Stimulated activated CD8-positive, alpha-beta memory T cell treated with anti-CD3 and anti-CD28 coated beads, Interleukin-4, amount 100 ng/mL, for 24 hours (primary cell): ENCODE results near the gene CSNK1G3.
"Not testable (repeated sequence)": the region's sequence is repeated elsewhere in the genome, so short reads cannot be mapped to it uniquely, and the experiment has no call there.

Experiments used
- DNase-seq: peaks from one replicate; pipeline ENCODE4 v3.0.0-alpha.2; 2020; ENCODE audit warnings: low read depth

Gene CSNK1G3

GRCh38 chr5:123559434-123559775, 47.4 kb downstream of the CSNK1G3 start:
- no peak for DNase-seq

- DNase-seq, result no peak
Measured at GRCh38 chr5:123561230-123561629, 49.3 kb downstream of the CSNK1G3 start.

GRCh38 chr5:123571927-123572326, 60.0 kb downstream of the CSNK1G3 start:
- DNase-seq, result no peak

DNA sequence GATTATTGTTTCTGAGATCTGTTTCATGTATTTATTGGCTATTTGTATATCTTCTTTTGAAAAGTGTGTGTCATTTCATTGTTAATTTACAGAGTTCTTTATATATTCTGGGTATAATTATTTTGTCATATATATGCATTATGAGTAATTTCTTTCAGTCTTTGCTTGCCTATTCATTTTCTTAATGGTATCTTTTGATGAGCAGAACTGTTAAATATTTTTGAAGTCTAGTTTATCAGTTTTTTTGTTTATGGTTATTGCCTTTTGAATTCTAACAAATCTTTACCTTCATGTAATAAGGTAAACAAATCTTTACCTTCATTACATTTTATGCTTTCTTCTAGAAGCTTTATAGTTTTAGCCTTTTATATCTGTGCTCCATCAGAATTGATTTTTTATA, 66.4 kb downstream of the CSNK1G3 start:
- no peak for DNase-seq

- no peak for DNase-seq
Measured at GRCh38 chr5:123579410-123579809, 67.4 kb downstream of the CSNK1G3 start.

DNA sequence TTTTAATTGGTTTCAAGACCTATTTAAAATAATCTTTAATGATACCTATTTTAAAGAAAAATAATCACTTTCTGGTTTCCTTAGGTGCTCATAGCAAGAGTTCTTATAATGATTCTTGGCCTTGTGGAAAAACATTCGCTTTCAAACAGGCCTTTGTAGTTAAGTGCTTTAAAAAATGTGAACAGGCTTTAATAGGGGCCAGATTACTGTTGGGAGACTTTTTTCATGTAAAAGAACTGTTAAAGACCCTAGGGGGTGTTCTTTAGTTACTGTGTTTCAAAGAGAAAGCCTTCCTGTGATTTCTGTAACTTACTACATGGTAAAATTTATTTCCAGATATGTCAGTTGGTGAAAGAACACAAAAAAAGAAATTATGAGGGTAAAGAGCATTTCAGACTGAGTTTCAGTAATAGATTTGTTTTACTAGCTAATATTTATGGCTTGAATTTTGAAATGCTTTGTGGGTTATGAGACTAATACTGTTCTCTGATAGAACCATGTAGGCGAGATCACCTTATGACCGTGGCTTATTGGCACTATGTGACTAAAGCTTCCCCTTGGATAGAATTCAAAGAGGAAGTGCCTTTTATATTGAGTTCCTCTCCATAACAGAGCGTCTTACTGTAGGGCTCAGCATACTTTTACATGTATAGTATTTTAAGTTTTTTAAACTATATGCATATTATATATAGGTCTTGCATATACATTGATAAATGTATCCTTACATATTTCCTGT, 70.7 kb downstream of the CSNK1G3 start:
- DNase-seq, result no peak

- DNase-seq, result no peak
Measured at GRCh38 chr5:123585871-123586270, 73.9 kb downstream of the CSNK1G3 start.

DNA sequence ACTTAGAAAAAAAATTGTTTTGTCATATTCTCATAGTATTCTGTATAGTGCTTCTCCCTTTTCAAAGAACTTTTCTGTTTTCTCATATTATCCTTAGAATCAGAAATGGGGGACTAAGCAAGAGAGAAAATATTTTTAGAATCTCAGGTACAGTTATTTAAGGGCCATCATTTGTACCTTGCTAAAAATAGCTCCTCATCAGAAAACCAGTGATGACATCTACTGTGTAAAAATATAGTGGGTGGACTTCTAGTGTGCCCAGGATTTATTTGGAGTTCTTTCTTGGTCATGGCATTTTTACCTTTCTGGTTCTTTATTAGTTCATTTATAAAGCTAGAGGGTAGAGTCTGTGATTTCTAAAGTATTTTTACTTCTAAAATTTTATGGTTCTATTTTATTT, 82.5 kb downstream of the CSNK1G3 start:
- DNase-seq, result no peak

DNA sequence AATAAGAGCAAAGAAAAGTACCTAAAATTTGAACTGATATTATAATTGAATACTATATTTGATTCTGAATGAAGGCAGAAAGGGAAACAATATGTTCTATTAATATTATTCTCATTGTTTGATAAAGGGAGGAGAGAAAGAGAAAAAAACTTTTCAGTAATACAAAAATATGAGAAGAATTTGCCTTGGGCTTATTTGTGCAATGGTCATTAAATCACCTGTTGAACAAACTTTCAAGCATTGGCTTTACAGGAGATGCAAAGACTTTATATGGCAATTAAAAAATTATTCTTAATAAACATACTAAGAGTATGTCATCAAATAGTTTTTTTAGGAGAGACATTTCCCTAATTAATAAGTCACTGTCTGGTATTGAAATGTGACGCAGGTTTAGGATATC, 85.0 kb downstream of the CSNK1G3 start:
- DNase-seq, result no peak

- DNase-seq, result no peak
Measured at GRCh38 chr5:123598028-123598689, 86.2 kb downstream of the CSNK1G3 start.

- DNase-seq, result no peak
Measured at GRCh38 chr5:123599171-123599570, 87.2 kb downstream of the CSNK1G3 start.

DNA sequence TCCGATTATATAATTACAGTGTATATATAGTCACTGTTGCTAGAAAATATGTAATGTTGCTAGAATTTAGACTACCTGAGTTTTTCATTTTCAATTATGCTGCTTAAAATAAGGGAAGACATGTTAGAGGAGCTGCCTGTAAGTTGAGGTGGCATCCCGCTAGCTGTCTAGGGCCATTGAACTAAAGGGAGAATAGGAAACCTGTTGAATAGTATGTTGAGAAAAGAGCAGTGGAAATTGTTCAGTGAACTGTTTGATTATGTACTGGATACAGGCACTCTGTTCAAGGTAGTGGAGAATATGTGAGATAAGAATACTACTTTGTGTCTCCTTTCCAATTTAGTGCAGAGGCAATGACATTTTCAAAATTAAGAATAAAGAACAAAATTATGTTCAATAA, 89.6 kb downstream of the CSNK1G3 start:
- DNase-seq, result no peak

- no peak for DNase-seq
Measured at GRCh38 chr5:123605822-123606221, 93.8 kb downstream of the CSNK1G3 start.

- no peak for DNase-seq
Measured at GRCh38 chr5:123610209-123610608, 98.2 kb downstream of the CSNK1G3 start.

- DNase-seq, result no peak
Measured at GRCh38 chr5:123610665-123611405, 98.9 kb downstream of the CSNK1G3 start.

- DNase-seq, result no peak
Measured at GRCh38 chr5:123611406-123611709, 99.4 kb downstream of the CSNK1G3 start.

DNA sequence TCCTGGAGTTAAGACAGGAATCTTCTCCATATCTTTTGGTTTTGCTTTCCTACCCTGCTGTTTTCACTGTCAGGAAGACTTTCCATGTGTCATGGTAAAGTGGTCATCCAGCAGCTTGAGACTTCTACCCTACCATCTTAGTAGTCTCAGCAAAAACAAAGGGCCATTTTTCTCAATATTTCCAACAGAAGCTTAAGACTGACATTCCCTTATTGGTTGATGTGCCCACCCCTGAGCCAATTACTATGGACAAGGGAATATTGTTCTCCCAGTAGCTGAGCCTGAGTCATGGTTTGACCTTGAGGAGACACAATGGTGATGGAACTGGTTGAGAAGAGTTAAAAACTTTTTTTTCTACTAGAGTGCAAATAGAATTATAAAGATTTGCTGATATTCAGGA, 105.6 kb downstream of the CSNK1G3 start:
- DNase-seq, result no peak

DNA sequence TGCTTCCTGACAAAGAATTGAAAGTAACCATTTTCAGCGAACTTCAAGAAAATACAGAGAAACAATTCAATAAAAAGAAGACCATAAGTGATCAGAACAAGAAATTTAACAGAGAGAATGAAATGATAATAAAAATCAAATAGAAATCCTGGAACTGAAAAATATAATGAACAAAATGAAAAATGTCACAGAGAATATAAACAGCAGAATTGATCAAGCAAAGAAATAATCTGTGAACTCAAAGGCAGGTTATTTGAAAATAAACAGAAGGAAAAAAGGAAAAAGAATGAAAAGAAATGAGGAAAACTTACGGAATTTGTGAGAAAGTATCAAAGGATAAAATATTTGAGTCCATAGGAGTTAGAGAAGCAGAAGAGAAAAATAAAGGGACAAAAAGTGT, 114.1 kb downstream of the CSNK1G3 start:
- DNase-seq, result no peak

- no peak for DNase-seq
Measured at GRCh38 chr5:123628860-123629544, 117.0 kb downstream of the CSNK1G3 start.

DNA sequence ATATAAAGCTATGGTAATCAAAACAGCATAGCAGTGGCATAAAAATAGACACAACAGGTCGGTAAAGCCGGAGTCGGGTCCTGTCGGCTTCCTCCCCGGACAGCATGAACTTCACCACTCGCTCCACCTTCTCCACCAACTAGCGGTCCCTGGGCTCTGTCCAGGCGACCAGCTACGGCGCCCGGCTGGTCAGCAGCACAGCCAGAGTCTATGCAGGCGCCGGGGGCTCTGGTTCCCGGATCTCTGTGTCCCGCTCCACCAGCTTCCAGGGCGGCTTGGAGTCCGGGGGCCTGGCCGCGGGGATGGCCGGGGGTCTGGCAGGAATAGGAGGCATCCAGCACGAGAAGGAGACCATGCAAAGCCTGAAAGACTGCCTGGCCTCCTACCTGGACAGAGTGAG, 124.0 kb downstream of the CSNK1G3 start:
- no peak for DNase-seq

DNA sequence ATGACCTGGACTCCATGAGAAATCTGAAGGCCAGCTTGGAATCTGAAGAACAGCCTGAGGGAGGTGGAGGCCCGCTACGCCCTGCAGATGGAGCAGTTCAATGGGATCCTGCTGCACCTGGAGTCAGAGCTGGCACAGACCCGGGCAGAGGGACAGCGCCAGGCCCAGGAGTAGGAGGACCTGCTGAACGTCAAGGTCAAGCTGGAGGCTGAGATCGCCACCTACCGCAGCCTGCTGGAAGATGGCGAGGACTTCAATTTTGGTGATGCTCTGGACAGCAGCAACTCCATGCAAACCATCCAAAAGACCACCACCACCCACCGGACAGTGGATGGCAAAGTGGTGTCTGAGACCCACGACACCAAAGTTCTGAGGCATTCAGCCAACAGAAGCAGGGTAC, 125.1 kb downstream of the CSNK1G3 start:
- DNase-seq, result not testable (repeated sequence)

GRCh38 chr5:123639244-123639643, 127.3 kb downstream of the CSNK1G3 start:
- no peak for DNase-seq
